Vagina (tissue), 2 donors: ENCODE measurements around the gene XRCC5.

ENCODE experiments used
- CTCF ChIP-seq, 3 experiments: fragments of 450-650 bp in 2 of 3; fragments of 200-600 bp in 1 of 3; sonication (generic) in 1 of 3; IDR thresholded peaks; one replicate each; pipeline ENCODE4 v1.5.1; 2017 to 2019; ENCODE audit warnings: antibody characterized with exemption in 3 of 3, mild to moderate bottlenecking in 2 of 3, moderate library complexity in 2 of 3
- POLR2A ChIP-seq, 2 donors: fragments of 450-650 bp; IDR thresholded peaks; one replicate each; pipeline ENCODE4 v1.6.1; 2017; ENCODE audit warnings: antibody characterized with exemption in 2 of 2, mild to moderate bottlenecking in 2 of 2, moderate library complexity in 2 of 2

DNA sequence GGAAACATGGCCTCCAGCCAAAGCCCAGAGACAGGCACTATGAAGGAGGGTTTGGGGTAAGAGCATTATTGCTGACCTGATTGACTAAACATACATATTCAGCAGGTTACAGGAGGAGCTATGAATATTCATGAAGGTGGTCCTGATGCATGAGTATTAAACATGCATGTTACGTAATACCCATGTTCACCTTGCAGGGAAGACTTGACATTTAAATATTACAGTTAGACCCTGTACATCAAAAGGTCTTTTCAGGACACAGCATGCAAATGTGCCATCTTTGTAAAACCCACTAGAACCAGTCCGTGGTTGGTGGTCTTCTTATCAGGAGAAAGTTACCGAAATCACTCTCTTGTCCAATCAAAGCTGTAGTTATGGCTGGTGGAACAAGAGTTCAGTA is 59.9 kb downstream of the XRCC5 start:
- TF ChIP-seq POLR2A (IDR thresholded peaks at IDR 0.05) = no peak
- no peak for TF ChIP-seq CTCF (IDR thresholded peaks at IDR 0.05)
